ENCODE results near the gene INPP5A. TPM values are rescaled to one million over a fixed set of nuclear protein-coding genes. Genes with fewer than 3 reads are reported as not detected.
"Not testable (repeated sequence)": the region's sequence is repeated elsewhere in the genome, so short reads cannot be mapped to it uniquely, and the experiment has no call there.

INPP5A gene
- total RNA-seq, 1 donor from 2014 or later, result 32.5 TPM

DNA sequence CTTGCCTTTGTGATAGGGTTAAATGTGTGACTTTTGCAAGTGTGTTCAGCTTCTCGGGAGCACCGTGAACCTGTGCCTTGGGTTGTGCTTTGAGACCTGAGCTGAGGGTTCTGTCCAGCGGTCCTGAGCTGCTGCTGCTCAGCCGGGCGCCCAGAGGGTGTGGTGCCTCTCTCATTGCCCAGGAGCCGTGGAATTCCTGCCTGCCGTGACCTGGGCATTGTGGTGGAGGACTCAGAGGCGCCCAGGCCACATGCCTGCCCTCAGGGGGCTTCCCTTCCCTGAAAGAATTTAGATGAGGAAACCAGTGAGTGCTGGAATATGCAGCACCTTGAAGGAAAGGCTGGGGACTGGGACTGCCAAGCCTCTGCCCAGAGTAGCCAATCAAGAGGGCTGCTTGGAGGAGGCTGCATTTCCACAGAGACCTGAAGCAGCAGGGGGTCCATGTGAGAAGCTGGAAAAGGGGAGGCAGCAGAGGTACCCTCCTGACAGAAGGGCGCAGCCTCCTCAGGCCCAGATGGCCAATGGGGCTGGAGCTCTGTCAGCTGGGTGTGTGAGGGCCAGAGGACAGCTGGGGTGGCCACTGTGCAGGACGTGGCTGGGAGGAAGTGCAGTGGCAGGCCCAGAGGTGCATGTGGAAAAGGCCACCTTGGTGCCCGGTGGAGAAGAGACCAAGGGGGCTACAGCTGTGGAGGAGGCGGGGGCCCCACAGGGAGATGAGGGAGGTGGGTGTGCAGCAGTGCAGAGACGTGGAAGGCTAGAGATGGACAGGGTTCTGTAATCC, 141.0 kb downstream of the INPP5A start:
- DNase-seq, result no peak

GRCh38 chr10:132679217-132679595, 141.6 kb downstream of the INPP5A start:
- DNase-seq, result no peak

DNA sequence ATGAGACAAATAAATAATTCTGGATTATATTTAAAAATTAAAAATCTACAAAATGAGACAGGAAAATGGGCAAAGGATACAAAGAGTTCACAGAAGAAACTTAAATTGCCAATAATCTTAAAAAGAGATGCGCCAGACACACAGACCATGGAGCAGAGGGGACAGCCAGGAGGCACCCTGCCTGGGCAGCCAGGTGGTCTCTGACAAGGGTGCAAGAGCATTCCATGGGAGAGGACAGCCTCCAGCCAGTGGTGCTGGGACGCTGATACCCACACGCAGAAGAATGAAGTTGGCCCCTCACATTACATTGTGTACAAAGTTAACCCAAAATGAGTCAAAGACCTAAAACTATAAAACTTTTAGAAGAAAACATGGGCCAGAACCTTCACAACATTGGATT, 142.1 kb downstream of the INPP5A start:
- DNase-seq, result no peak

DNA sequence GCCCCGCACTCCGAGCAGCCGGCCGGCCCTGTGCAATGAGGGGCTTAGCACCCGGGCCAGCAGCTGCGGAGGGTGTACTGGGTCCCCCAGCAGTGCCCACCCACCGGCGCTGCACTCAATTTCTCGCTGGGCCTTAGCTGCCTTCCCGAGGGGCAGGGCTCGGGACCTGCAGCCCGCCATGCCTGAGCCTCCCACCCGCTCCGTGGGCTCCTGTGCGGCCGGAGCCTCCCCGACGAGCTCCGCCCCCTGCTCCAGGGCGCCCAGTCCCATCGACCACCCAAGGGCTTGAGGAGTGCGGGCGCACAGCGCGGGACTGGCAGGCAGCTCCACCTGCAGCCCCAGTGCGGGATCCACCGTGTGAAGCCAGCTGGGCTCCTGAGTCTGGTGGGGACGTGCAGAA, 143.2 kb downstream of the INPP5A start:
- DNase-seq, result not testable (repeated sequence)

DNA sequence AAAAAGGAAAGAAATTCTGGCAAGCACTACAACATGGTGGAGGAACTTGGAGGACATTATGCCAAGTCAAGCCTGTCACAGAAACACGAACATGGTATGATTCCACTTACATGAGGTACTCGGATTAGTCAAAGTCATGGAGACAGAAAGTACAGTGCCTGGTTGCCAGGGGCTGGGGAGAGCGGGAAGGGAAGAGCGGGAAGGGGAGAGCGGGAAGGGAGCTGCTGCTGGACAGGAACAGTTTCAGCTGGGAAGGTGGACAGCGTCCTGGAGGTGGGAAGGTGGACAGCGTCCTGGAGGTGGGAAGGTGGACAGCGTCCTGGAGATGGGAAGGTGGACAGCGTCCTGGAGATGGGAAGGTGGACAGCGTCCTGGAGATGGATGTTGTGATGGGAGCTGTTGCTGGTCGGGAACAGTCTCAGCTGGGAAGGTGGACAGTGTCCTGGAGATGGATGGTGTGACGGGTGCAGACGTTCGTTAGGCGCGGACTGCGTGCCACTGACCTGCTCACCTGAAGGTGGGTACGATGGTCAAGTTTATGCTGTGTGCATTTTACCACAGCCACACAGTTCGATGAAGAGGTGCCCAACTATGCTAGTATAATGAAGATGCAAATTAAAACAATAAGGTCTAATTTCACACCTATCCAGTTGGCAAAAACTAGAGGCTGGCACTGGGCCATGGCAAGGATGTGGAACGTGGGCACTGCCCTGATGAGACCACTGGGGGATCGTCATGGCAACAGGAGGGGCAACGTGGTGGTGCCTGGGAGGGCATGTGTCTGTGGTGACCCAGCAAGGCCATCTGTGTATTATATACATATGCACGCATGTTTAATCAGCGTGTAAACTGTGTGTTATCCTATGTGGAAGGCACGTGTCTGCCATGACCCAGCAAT, 144.5 kb downstream of the INPP5A start:
- DNase-seq, result no peak

- no peak for DNase-seq
Observed at GRCh38 chr10:132684164-132684891, 146.7 kb downstream of the INPP5A start.

DNA sequence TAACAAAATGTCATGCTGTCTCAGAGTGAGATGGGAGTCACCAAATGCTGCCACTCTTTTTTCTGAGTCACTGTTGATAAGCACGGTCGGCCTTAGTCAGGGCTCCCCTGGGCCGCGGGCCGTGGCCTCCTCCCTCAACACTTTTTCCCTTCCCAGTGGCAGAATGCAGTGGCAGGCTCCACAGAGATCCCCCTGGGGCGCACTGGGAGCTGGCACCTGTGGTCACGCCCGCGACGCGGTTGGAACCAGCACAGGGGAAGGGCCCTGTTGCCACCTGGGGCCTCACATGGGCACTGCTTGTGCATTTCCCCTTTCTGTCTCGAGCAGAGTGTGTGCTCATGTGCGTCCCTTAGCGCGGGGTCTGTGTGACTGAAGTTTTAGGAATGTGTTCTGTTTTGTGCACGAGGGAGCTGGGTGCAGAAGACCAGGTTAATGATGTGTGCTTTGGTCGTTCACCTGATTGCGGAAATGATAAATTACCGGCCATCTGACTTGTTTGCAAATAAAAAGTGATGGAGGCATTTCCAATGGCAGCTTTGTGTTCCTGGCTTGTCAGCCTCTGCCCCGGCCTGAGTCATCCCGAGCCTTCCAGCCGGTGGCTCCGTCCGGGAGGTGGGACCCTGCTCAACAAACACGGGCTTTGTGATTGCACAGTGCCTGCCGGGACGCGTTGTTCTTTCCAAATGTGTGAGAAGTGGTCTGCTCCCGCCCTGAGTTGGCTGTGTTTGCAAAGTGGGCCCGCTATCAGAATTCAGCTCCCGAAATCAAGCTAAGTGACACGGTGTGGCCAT, 147.7 kb downstream of the INPP5A start:
- no peak for DNase-seq

- no peak for DNase-seq
Observed at GRCh38 chr10:132685921-132686680, 148.5 kb downstream of the INPP5A start.

DNA sequence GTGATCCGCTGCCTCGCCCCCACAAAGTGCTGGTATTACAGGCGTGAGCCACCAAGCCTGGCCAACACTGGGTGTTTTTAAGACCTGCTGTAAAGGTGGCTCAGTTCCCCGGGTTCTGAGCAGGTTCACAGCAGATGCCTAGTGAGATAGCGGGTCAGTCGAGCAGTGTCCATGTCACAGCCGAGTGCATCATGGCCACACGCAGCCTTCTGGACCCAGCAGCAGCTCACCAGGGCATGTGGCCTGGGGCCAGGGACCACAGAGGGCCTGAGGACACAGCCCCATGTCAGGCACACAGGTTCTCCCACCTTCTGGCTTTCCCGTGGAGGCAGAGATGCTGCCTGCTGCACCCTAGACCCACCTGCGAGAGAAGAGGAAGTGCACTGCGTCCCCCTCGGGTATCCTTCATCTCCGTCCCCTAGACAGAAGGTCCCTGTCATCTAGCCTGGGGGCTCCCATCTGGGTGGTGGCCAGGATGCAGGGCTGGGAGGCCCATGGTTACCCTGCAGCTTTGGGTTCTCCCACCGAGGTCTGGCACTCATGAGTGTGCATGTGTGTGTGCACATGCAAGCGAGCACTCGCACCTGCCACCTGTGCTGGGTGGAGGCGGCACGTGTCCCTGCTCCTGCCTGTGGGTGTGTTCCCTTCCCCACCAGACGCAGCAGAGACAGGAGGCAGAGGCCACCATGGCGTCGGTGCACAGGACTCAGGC, 149.8 kb downstream of the INPP5A start:
- no peak for DNase-seq

- no peak for DNase-seq
Observed at GRCh38 chr10:132687893-132688579, 150.4 kb downstream of the INPP5A start.

DNA sequence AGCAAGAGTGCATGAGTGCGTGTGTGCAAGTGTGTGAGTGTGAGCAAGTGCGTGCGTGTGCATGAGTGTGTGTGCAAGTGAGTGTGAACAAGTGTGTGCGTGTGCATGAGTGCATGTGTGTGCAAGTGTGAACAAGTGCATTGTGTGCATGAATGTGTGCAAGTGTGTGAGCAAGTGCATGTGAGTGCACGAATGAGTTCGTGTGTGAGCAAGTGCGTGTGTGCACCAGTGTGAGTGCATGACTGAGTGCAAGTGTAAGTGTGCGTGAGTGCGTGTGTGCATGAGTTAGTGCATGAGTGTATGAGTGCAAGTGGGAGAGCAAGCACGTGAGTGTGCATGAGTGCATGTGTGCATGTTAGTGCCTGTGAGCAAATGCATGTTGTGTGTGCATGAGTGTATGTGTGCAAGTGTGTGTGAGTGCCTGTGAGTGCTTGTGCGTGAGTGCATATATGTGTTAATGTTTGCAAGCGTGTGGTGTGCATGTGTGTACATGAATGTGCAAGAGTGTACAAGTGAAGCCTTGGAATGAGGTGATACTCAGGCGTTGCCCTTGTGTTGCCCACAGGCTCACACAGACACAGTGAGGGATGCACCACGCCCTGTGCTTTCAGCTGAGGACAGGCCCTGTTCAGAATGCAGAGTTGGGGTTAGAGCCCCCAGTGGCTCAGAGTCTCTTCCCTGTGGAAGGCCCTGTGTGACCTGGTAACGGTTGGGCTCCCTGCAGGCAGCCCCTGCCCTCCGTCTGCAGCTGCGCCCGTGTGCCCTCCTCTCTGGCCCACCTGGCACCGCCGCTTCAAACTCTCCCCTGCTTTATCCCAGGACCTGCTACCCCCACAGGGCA, 151.2 kb downstream of the INPP5A start:
- DNase-seq, result no peak

DNA sequence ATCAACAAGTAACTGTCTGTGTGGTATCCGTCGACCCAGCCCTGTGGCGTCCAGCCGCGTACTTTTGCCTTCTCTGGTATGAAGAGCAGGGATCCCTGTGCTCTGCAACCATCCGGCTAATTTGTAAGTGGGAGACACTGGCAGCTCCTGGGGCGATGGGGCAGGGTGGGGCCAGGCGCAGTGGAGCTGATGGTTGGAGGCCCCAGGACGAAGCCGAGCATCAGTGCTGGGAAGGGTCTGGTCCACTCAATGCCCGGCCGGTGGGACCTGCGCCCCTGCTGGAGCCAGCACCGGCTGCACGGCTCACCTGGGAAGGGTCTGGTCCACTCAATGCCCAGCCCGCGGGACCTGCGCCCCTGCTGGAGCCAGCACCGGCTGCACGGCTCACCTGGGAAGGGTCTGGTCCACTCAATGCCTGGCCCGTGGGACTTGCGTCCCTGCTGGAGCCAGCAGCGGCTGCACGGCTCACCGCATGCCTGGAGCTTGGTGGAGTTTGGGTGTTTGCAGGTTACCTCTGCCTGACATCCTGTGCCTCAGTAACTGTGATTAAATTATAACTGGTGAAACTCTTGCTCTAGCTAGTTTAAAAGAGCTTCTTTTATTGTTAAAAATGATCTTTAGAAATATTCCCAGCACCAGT, 152.3 kb downstream of the INPP5A start:
- no peak for DNase-seq

GRCh38 chr10:132690401-132690800, 152.8 kb downstream of the INPP5A start:
- DNase-seq, result no peak

GRCh38 chr10:132690821-132691610, 153.4 kb downstream of the INPP5A start:
- no peak for DNase-seq

DNA sequence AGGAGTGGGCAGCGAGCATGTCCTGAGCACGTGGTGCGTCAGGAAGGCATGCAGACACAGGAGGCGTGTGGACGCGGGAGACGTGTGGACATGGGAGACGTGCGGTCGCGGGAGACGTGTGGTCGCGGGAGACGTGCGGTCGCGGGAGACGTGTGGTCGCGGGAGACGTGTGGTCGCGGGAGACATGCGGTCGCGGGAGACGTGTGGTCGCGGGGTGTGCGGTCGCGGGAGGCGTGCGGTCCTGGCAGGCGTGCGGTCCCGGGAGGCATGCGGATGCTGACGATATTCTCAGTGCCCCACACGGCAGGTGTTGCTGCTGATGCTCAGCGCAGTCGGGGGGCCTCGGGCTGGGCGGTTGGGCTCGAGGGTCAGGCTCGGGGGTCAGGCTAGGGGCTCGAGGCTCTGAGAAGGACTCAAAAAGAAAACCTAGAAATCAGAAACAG, 154.1 kb downstream of the INPP5A start:
- DNase-seq, result no peak

DNA sequence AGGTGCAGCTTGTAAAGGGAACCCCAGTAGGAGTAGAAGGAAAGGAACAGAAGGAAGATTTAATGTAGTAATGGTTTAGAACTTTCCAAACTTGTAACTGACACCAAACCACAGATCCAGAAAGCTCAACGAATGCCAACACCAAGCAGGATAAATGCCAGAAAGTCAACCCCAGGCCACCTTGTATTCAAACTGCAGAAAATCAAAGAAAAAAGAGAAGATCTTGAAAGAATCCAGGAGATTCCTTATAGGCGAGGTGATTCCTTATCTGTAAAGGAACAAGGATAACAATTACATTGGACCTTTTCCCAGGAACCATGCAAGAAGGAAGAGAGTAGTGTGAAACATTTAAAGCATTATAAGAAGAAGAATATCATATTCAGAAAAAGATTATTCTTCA, 154.7 kb downstream of the INPP5A start:
- no peak for DNase-seq

DNA sequence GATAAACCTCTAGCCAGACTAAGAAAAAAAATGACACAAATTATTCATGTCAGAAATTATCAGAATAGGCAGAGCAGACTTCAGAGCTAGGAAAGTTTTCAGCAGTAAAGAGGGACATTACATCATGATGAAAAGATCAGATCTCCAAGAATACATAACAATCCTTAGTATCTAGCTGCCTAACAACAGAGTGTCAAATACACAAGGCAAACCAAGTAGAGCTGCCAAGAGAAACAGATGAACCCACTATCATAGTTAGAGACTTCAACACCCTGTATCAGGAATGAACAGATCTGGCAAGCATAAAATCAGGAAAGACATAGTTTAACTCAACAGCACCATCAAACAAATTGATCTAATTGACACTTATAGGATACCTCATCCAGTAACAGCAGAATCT, 156.1 kb downstream of the INPP5A start:
- no peak for DNase-seq

All from skin of body (tissue), 2 donors.